Hepatocyte (in vitro differentiated cells): ENCODE results near the gene SGTB.

Experiments used
- EZH2 ChIP-seq: fragments of 200-600 bp; sonication (generic); IDR thresholded peaks from 2 replicates; pipeline ENCODE4 v1.6.1; 2016; ENCODE audit warnings: antibody characterized with exemption, mild to moderate bottlenecking, borderline replicate concordance
- TF ChIP-seq, protein P1 (sequence below): fragments of 200-600 bp; sonication (generic); IDR thresholded peaks from 2 replicates; pipeline ENCODE4 v1.5.1; 2016; ENCODE audit warnings: antibody characterized with exemption, mild to moderate bottlenecking; ENCODE audit not compliant: poor library complexity

DNA sequence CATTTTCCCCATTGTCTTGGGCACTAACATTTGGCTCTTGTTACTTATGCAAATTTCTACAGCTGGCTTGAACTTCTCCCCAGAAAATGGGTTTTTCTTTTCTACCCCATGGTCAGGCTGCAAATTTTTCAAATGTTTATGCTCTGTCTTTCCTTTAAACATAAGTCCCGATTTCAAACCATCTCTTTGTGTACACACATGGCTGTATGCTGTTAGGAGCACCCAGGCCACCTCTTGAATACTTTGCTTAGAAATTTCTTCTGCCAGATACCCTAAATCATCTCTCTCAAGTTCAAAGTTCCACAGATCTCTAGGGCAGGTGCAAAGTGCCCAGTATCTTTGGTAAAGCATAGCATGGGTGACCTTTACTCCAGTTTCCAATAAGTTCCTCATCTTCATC, 45.7 kb upstream of the SGTB start:
- TF ChIP-seq, protein P1, sequence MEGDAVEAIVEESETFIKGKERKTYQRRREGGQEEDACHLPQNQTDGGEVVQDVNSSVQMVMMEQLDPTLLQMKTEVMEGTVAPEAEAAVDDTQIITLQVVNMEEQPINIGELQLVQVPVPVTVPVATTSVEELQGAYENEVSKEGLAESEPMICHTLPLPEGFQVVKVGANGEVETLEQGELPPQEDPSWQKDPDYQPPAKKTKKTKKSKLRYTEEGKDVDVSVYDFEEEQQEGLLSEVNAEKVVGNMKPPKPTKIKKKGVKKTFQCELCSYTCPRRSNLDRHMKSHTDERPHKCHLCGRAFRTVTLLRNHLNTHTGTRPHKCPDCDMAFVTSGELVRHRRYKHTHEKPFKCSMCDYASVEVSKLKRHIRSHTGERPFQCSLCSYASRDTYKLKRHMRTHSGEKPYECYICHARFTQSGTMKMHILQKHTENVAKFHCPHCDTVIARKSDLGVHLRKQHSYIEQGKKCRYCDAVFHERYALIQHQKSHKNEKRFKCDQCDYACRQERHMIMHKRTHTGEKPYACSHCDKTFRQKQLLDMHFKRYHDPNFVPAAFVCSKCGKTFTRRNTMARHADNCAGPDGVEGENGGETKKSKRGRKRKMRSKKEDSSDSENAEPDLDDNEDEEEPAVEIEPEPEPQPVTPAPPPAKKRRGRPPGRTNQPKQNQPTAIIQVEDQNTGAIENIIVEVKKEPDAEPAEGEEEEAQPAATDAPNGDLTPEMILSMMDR: no peak
- no peak for TF ChIP-seq EZH2
